GM19397 (cell line): ENCODE measurements around the gene NXN.
"Not testable (repeated sequence)": the region's sequence is repeated elsewhere in the genome, so short reads cannot be mapped to it uniquely, and the experiment has no call there.

Source experiments
- ATAC-seq: cut with Tn5 transposase; IDR thresholded peaks from one replicate; pipeline ENCODE4 v1.9.1; 2021; ENCODE audit warnings: mild to moderate bottlenecking, moderate library complexity; ENCODE audit not compliant: unreplicated experiment

NXN gene

DNA sequence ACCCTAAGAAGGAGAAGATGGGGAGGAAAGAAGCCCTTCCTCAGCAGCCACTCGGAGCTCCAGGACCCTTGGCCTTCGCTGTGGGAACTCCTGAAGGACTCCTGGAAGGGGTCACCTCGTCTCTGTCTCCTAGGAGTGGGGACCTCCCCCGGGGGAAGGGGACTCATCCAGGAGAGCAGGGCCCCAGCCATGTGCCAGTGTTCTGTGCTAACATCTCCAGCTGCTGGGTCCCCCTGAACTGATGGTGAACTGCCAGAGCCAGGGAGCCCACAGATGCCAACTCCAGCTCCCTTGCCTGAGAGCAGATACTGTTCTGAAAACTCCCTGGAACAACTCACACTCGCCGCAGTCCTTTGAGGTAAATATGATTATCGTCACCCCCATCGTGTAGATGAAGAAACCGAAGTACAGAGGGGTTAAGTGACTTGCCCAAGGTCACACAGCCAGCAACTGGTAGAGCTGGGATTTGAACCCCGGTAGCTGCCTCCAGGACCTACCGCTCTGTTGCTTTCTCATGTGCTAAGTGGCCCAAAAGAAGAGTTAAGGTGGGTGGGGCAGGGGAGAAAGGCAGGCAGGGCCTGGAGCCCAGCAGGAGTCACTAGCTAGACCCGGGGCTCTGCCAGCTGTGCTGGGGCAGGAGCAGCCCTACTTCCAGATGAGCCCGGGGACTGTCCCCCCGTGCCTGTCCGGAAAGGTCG lies 27.9 kb upstream of the NXN start:
- no peak for ATAC-seq

DNA sequence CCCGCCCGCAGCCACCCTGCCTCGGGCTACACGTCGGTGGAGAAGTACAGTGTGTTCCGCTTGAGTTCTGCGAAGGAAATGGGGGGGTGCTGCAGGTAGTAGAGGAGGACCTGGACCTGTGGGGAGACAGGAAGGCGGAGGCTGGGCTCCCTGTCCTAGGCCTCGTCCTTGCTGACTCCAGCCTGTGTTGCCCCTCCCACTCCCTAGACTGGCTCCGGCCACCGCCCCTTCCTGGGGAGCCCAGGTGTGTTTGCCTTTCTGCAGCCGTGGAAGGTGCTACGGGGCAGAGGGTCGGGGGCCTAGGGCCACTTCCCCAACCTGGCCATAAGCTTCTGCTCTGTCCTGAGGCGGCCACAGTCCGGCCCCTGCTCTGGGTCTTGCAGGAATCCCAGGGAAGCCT lies 26.5 kb upstream of the NXN start:
- ATAC-seq: no peak

DNA sequence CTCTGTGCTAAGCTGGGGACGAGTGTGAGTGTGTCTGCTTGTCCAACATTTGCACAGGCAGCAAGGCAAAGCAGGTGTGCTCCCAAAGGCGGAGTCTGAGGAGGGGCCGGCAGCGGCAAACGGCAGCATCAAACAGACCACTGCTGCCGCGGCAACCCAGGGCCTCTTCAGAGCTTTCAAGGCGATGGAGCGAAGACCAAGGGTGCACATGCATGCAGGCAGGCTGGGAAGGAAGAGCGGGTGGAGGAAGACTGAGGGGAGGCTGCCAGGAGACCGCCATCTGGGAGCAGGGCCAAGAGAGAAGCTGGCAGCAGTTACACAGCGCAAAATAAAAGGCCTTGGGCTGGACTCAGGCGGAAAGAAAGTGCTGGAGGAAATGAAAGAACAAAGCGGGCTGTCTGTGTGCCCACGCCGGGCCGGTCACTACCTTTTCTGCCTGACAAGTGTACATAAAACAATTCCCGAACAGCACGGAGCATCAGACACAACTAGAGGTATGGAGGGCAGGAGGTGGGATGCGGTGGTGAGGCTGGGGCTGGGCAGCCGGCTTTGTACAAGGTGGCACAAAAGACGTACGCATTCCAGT lies 25.9 kb upstream of the NXN start:
- no peak for ATAC-seq

DNA sequence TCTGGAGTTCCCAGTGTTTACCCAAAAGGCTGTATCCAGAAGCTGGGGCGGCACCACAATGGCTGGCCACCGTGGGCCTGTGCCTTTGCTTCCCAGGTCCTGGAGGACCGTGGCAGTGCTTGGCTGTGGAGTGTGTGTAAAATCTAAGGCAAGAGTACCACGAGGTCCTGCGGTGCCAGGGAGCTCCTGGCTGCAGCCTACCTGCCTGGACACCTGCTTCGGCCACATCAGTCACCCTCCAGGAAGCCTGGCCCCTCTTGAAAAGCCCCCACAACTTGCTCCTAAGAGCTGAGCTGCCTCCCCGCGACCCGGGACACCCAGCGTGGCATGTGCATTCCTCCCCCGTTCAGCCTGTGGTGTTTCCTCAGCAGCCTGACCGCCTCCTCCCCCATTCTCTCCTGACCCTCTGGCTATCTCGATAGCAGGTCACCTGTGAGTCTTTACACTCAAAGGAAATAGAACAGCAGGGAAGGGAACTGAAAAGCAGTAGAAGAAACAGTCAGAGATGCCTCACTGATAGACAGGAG lies 25.3 kb upstream of the NXN start:
- no peak for ATAC-seq

DNA sequence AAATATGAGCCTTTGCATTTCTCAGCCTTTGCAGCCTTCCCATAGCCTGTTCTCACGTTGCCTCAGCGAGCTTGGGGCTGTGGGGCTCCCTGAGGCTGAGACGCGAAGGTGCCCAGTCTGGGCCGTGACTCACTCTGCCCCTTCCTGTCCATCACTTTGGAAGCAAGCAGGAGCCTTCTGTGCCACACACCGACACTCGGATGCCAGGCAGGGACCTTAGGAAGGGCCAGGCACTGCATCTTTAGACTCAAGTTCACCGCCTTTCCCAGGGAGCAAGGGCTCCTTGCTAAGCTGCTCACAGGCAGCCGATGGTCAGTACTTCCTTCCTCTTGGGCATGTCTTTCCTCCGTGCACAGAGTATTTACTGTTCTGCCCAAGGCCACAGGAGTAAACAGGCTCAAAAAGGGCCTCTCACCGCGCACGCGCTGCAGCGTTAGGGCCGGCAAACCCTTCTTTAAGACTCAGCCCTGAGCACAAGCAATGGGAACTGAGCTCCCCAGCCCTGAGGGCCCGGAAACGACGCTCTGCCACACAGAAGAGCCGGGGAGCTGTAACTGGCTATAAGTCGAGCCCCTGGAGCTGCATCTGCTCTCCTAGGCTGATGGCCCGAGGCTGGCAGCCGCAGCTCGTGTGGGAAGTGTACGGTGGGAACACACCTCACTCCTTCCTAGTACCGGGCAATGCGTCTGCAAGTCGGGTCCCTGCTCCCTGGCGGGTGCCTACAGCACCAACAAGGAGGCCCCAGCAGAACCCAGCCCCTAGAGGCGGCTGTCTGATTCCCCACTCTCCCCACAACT lies 24.6 kb upstream of the NXN start:
- ATAC-seq: no peak

DNA sequence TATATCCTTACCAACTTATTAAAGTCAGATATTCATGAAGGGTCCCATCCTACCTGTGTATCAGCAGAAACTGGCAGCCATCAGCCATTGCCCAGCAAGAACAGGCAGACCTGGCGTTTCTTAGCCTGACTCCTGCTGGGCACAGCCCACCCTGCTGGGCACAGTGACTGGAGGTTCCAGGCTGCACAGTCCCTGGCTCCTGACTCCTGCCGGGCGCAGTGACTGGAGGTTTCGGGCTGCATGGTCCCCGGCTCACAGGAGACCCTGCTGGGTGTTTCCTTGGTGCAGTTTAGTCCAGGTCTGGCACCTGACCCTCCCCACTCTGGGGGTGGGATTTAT lies 24.0 kb upstream of the NXN start:
- no peak for ATAC-seq

DNA sequence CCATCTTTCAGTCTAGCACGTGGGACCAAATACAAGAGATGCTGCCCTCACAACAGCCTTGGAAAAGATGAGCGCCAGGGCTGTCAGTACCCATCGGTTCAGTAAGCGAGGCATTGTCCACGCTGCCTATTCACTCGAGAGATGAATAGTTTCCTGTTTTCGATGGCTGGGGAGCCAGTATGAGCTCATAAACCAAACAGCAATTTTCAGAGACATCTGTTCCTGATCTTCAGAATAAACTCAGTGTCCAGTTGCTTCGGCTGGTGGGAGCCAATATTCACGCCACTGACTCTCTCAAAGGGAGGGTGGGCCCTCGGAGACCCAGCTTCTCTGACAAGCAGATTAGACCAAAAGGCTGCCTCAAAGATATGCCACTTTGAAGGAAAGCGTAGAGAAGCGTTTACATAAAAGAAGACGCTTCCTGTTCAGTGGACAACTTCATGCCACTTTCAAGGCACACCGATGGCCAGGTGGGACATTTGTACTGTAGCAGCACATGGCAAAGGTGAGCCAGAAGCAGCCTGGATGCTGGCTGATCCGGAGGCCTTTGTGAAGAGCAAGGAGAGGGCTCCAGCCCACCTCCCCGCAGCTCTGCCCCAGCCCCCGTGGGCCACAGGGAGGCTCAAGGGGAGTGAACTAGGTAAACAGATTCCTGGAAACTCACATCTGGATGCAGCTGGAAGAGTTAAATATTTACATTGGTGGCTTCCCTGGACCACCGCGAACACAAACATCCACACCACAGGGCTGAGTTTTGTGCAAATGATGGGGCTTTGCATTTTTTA lies 23.4 kb upstream of the NXN start:
- ATAC-seq: no peak

DNA sequence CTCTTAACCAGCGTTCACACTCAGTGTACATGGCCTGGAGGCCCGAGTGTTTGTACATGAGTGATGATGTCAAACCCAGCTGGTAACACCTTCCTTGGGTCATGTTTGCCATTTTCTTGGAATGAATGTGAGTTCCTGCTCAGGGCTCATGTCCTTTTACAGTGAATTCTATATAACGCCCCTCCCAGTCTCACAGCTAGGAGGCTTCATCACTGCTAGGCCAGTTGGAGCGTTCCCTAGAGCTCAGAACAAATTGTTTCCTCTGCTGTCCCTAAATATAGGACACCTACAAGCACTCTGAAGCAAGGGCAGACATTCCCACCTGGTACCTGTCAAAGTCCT lies 22.8 kb upstream of the NXN start:
- no peak for ATAC-seq

DNA sequence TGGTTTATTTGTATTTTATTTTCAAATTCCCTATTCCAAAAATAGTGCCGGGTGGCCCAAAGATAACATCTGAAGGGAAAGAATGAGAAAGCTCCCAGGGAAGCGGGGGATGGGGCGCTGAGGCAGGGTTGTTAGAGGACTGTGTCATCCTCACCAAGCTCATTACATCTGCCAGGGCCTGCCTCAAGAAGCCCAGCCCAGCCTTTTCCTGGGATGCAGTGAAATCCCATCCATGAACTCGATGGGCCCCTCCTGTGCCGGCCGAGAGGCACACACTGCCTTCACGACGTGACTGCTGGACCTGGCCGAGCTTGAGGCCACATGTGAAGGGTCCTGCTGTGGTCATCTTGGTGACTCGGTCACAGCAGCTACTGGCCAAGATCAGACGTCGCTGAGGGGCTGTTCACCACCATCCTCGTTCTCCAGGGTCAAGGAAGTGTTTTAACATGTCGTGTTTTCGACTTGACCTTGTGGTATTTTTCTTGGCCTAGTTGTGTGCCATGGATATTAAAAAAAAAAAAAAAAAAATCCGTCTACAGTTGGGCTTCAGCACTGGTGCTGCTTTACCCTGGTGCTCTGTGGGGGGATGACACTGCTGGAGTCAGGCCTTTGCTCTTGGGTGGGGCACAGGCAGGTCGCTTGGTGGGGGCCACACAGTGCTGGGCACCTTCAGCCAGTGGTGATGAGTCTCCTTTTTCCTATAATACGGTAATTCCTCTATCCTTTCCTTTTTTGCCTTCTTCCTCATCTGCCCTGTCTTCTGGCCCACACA lies 22.2 kb upstream of the NXN start:
- ATAC-seq: no peak

DNA sequence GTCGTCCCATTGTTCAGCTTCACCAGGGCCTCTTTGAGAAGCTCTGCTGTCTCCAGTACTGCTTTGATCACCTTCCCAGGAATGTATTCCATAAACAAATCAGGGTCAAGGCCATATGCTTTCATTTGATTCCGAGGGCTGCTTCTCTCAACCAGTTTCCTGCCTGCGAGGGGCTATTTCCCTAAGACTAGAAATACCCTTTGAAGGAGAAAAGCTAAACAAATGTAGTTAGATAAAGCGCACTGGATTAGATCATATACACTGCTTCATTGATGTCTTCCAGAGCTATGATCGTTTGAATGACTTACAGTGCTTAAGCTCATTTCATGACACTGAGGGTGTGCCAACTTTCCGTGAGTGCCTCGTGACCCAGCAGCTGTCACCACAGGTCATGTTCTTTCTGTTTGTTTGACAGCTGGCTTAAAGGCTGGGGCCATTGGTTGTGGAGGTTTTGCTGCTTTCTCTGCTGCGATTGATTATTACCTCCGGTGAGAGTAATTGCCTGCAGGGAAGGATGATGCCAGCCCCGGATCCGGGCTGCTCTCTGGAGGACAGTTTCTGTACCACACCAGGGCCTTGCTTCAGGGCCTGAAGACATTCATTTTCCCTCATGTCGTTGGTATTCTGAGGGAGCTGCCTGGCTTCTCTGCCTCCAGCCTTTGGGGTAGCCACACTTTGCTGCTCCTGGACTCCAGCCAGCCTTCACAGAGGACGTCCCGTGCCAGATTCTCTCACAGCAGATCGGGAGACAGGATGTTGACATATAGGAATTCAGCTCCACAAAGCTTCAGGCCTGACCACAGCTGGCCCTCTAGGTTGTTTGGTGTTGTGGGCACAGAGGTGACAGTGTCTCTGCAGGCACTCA lies 21.3 kb upstream of the NXN start:
- ATAC-seq: no peak

DNA sequence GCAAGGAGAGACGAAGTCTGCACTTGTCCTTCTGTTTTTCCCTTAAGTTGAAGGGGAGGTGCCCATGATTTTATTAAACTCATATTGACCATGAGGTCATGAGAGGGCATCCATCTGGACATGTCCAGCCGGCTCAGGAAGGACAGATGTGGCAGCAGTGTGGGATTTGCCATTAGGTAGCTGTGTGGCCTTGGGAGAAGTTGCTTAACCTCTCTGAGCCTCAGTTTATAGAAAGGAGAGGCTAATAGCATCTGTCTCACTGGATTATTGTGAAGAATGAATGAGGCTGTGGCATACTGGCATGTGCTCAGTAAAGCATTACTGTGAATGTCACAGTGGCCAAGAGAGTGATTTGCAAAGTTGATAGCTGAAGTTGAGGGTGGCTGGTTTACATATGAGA lies 18.5 kb upstream of the NXN start:
- no peak for ATAC-seq

DNA sequence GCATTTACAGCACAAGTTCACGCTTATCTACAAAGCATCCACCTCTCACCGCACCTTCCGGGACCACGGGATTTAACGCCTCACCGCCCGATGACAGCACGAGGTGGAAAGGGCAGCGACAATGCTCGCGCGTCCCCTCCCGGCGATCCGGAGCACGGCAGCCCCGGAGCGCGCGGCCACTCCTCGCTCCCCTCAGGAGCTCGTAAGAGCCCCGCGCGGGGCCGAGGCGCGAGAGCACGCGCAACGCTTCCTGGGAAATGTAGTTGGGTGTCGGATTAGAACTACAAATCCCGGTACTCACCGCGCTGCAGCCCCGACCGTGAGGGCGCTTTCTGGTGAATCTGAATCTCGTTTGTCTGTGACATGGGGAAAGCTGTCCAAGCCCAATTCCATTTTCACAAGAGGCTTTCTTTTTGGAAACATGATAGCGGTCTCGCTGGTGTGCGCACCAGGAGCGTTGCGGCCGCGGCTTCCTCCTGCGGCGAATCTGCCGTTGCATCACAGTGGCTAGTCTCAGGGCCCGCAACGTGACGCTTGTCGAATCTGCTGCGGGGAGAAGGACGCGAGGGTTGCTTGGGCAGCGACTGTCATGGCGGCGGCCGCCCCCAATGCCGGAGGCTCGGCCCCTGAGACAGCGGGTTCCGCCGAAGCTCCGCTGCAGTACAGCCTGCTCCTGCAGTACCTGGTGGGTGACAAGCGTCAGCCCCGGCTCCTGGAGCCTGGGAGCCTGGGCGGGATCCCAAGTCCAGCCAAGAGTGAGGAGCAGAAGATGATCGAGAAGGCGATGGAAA lies 17.2 kb upstream of the NXN start, which contains the start of gene TIMM22:
Gene TIMM22, plus strand, starts transcription at position 576 of the 791 bp plus-strand sequence. Its CDS starts 14 bp downstream, at position 590.
- ATAC-seq: peak; percentile 91

DNA sequence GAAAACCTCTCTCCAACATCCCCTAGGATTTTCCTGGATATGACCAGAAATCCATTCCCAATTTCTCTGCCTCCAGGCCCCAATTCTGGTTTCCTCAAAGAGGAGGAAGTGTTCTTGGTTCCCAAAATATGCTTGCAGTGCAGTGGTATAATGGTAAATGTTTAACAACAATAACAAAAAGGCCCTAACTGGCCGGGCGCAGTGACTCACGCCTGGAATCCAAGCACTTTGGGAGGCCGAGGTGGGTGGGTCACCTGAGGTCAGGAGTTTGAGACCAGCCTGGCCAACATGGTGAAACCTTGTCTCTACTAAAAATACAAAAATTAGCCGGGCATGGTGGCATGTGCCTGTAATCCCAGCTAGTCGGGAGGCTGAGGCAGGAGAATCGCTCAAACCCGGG lies 15.7 kb upstream of the NXN start:
- not testable (repeated sequence) for ATAC-seq

DNA sequence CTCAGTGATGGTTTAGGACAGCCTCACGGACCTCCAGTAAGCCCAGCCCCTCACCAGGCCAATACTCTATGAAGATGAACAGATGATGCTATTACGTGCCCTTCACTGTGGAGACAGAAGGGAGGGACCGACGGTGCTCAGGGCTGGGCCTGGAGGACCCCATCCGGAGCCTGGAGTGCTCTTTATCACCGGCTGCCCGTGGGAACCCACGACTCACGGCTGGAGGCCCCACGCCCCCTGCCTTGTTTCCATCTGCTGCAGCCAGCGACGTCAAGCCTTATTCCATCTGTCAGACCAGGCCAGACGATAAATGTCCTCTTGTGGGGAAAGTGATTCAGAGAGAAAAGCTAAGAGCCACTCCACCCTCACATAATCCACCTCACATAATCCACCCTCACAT lies 13.4 kb upstream of the NXN start:
- no peak for ATAC-seq

DNA sequence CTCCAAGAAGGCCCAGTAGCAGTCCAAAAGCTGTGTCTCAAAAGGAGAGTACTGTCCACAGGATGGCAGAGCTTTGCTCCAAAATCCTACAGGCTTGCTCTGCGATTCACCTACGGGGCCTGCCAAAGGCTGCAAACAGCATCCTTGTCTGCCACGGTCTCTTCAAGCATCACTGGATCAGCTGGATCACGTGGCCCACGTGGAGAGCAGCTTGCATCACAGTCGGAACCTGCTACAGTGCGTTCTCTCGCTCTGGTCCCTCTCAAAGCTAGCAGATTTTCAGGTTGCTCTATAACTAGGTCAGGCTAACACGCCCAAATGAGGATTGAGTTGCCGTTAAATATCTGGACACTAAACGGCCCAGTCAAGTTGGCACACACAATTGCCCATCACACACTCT lies 9.0 kb upstream of the NXN start:
- ATAC-seq: no peak

DNA sequence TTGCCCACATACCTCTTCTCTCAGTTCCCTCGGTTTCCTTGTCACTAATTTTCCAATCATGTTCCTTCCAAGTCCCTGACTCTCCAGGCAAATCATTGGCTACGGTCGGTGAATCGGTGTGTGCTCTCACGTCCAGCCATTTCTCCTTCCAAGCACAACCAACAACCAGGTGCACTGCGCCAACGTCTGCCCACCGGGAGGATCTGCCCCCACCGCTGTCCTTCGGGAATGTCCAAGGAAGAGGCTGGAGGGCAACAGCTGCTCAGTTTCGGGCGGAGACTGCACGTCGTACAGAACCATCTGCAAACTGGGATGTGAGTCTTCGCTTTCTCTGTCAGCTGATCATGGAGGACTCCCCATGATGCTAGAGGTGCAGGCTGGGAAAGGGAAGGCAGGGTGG lies 8.4 kb upstream of the NXN start:
- ATAC-seq: no peak

DNA sequence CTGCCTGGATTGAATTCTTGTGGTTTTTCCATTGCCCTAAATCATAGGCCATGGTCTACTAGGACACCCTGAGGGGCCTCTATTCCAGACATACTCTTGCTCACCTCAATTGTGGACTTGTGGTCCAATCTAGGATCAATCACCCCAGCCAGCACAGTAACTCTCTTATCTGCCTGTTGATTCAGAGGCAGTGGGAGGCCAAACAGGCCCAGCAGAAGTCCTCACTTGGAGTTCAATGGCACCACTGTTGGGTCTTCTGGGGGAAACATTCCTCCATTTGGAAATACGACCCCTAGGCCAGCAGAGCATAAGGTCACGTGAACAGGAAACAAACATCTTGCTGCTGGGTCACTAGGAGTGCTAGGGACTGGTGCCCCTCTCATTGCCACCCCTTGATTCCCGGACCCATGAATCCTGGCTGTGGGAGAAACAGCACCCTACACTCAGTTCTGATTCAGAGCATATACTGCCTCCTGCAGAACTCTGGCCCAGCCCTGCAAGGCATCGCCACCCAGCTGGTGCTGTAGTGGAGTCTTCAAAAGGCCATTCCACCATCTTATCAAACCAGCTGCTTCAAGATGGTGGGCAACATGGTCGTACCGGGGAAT lies 6.8 kb upstream of the NXN start:
- no peak for ATAC-seq

DNA sequence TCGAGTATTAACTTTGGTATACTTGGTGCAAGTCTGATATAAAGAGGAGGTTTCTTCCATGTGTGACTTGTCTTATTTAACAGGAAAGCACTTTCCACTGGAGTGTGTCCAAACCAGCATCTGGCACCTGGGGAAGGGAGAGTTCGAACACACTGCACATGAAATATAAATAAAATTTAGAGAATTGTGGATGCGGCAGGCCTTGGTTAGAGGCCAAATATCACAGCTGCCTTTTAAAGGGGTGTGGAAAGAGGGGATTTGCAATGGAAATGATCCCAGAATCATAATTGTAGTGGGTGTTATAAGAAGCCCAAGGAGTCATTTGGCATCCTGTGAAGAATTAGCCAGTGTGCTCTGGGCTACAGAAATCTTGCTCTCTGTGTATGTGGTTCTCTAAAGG lies 4.3 kb upstream of the NXN start:
- no peak for ATAC-seq

DNA sequence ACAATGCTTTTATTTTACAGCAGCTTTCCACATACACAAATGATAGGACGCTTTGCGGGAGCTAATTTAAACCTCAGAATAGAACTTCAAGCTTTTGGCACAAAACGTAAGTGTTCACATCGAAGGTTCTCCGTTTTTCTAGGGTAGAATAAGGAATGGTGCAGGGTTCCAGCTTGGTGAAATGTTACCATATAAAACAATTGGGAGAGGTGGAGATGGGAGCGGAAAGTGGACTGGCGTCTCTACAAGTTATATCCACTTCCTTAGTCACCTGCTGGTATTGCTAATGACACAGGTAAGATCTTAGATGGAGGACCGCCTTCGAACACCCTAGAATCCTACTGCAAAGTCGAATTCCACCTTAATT lies 1.7 kb upstream of the NXN start:
- ATAC-seq: no peak
